ENCODE results near the gene PPIL4.

DNA sequence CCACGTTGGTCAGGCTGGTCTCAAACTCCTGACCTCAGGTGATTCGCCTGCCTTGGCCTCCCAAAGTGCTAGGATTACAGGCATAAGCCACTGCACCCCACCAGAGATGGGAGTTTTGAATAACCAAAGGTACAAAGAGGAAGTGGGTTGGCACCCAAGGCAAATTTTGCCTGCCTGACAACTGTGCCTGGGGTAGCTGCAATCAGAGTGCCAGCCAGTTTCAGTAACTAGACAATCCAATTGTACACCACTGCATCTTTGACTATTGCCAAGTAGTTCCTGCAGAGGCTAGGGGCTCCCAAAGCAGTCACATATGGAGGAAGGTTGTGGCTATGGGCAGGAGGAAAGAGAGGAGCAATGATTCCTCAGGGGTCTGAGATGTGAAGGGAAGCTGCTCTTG, 77.7 kb downstream of the PPIL4 start:
- TF ChIP-seq CTCF (IDR thresholded peaks at IDR 0.05) (no peak), POLR2A (IDR thresholded peaks at IDR 0.05) (no peak)
